MCF 10A (cell line): ENCODE measurements around the gene IFNLR1. TPM values are rescaled to one million over a fixed set of nuclear protein-coding genes. Genes with fewer than 3 reads are reported as not detected.

ENCODE experiments used
- BruUV-seq: library from RNA; stranded (reverse); fragments of 400-500 nt; replicated peaks from 2 replicates; lab custom pipeline; 2021; lab: Mats Ljungman, UMichigan
- CTCF ChIA-PET: fragments of 300-600 bp; sonication (Branson Sonifier 250); formaldehyde crosslinking; extraction: SDS; loops from one replicate; lab custom pipeline; 2021; ENCODE audit warnings: antibody characterized with exemption, inconsistent platforms; lab: Yijun Ruan, JAX
- POLR2A ChIA-PET: fragments of 300-600, 350-650 bp; sonication (Branson Sonifier 250); formaldehyde crosslinking; extraction: SDS; loops from one replicate; lab custom pipeline; 2020; ENCODE audit warnings: antibody characterized with exemption, inconsistent platforms; lab: Yijun Ruan, JAX
- DNase-seq: peaks from one replicate; pipeline ENCODE4 v3.0.0-alpha.2; 2018; ENCODE audit not compliant: unreplicated experiment
- H3K27ac Mint-ChIP-seq: one replicate; pipeline ENCODE4 v1.8.0; 2022; ENCODE audit warnings: mild to moderate bottlenecking, low read depth, mixed read lengths; ENCODE audit not compliant: unreplicated experiment
- H3K27me3 Mint-ChIP-seq: one replicate; pipeline ENCODE4 v1.8.0; 2022; ENCODE audit warnings: mixed read lengths; ENCODE audit not compliant: insufficient read depth, unreplicated experiment
- H3K36me3 Mint-ChIP-seq: one replicate; pipeline ENCODE4 v1.8.0; 2022; ENCODE audit warnings: mild to moderate bottlenecking, moderate library complexity, mixed read lengths; ENCODE audit not compliant: insufficient read depth, unreplicated experiment
- H3K4me1 Mint-ChIP-seq: one replicate; pipeline ENCODE4 v1.8.0; 2022; ENCODE audit warnings: mixed read lengths; ENCODE audit not compliant: insufficient read depth, unreplicated experiment
- H3K4me3 Mint-ChIP-seq: one replicate; pipeline ENCODE4 v1.8.0; 2022; ENCODE audit warnings: mild to moderate bottlenecking, moderate library complexity, mixed read lengths; ENCODE audit not compliant: unreplicated experiment
- H3K9me3 Mint-ChIP-seq: one replicate; pipeline ENCODE4 v1.8.0; 2022; ENCODE audit warnings: mixed read lengths; ENCODE audit not compliant: unreplicated experiment
- intact Hi-C: fragments of 100-400 bp; cut with micrococcal nuclease; formaldehyde crosslinking; loops from 2 replicates; pipeline ENCODE4 v1.14.1; 2022
- total RNA-seq: library from RNA; stranded (reverse); gene quantifications from 2 replicates; pipeline ENCODE4 v1.2.3, GENCODE V29; 2022
- TF ChIP-seq, protein P1 (sequence below): fragments of 200-600 bp; IDR thresholded peaks from one replicate; pipeline ENCODE4 v1.8.0; 2022; ENCODE audit warnings: antibody characterized with exemption, mild to moderate bottlenecking; ENCODE audit not compliant: unreplicated experiment

Gene IFNLR1
- total RNA-seq, 1 experiment from 2014 or later, result 0.19 TPM

GRCh38 chr1:24134376-24134775 is 52.7 kb downstream of the IFNLR1 start:
- no peaks in the 10 kb centered on the region for H3K27me3 Mint-ChIP-seq
- intact Hi-C loops, result no loop called here
- TF ChIP-seq, protein P1, sequence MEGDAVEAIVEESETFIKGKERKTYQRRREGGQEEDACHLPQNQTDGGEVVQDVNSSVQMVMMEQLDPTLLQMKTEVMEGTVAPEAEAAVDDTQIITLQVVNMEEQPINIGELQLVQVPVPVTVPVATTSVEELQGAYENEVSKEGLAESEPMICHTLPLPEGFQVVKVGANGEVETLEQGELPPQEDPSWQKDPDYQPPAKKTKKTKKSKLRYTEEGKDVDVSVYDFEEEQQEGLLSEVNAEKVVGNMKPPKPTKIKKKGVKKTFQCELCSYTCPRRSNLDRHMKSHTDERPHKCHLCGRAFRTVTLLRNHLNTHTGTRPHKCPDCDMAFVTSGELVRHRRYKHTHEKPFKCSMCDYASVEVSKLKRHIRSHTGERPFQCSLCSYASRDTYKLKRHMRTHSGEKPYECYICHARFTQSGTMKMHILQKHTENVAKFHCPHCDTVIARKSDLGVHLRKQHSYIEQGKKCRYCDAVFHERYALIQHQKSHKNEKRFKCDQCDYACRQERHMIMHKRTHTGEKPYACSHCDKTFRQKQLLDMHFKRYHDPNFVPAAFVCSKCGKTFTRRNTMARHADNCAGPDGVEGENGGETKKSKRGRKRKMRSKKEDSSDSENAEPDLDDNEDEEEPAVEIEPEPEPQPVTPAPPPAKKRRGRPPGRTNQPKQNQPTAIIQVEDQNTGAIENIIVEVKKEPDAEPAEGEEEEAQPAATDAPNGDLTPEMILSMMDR, result no peak
- POLR2A ChIA-PET, result interaction anchor here (0.7 to 1.1 kb wide), 4 partner anchors 9 to 68 kb away, joined by 3 to 5 read pairs (median 4); partner anchors contain the start of gene IL22RA1
- no peak for DNase-seq
- CTCF ChIA-PET, result interaction anchor here (0.6 to 2.2 kb wide), 2 partner anchors 16 to 19 kb away, joined by 8 read pairs; no protein-coding TSS in a partner anchor
- BruUV-seq, result no TSS peak
- H3K9me3 Mint-ChIP-seq, result peaks cover 8% of the 10 kb centered on the region
- no peak overlapping the region for H3K4me3 Mint-ChIP-seq
- H3K4me1 Mint-ChIP-seq, result peaks cover under 1% of the 10 kb centered on the region
- H3K27ac Mint-ChIP-seq, result no peak overlapping the region
- H3K36me3 Mint-ChIP-seq, result peaks cover 3% of the 10 kb centered on the region

DNA sequence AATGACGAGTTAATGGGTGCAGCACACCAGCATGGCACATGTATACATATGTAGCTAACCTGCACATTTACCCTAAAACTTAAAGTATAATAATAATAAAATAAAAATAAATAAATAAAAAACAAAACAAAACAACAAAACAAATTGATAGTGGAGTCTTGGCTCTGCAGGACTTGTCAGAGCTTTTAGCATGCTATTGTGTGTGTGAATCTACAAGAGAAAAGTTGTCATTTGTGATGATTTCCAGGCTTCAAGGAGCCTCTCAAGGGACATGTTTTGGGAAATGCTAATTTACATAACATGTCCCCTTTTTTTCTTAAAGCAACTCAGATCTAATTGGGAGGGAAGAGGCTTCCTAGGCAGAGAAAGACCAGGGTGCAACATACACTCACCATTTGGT is 53.3 kb downstream of the IFNLR1 start:
- Mint-ChIP-seq H3K4me3 (no peak overlapping the region), H3K9me3 (peaks cover 13% of the 10 kb centered on the region), H3K27ac (no peak overlapping the region), H3K36me3 (peaks cover 7% of the 10 kb centered on the region), H3K4me1 (peaks cover 5% of the 10 kb centered on the region), H3K27me3 (no peaks in the 10 kb centered on the region)
- no peak for DNase-seq
- ChIA-PET POLR2A (interaction anchor here (0.7 to 1.1 kb wide), 3 partner anchors 9 to 68 kb away, joined by 3 to 5 read pairs (median 3); no protein-coding TSS in a partner anchor), CTCF (interaction anchor here (1.0 to 2.2 kb wide), 2 partner anchors 14 to 16 kb away, joined by 3 to 8 read pairs; no protein-coding TSS in a partner anchor)
- BruUV-seq, result no TSS peak
- TF ChIP-seq, protein P1, result no peak
- intact Hi-C loops, result no loop called here

DNA sequence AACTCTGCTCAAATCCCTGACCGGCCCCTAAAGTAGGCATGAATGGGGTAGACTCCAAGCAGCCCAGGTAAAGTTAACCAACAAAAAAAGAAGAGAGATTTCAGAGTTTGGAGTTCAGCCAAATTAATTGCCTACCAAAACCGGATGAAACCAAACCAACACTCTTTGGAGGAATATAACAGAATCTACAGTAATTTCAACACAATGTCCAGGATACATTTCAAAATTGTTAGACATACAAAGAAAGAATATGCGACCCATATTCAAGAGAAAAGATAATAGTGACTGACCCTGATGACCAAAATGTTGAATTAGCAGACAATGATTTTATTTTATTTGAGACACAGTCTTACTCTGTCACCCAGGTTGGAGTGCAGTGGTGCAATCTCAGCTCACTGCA is 56.7 kb downstream of the IFNLR1 start:
- peaks cover 14% of the 10 kb centered on the region for H3K9me3 Mint-ChIP-seq
- ChIA-PET POLR2A (no interaction called here), CTCF (interaction anchor here (0.6 kb wide), 2 partner anchors 38 to 62 kb away, joined by 3 read pairs; no protein-coding TSS in a partner anchor)
- no peaks in the 10 kb centered on the region for H3K27me3 Mint-ChIP-seq
- H3K4me1 Mint-ChIP-seq, result peaks cover 5% of the 10 kb centered on the region
- H3K27ac Mint-ChIP-seq, result no peak overlapping the region
- H3K4me3 Mint-ChIP-seq, result no peak overlapping the region
- TF ChIP-seq, protein P1, result no peak
- BruUV-seq, result no TSS peak
- intact Hi-C loops, result no loop called here
- H3K36me3 Mint-ChIP-seq, result peaks cover 7% of the 10 kb centered on the region
- no peak for DNase-seq

DNA sequence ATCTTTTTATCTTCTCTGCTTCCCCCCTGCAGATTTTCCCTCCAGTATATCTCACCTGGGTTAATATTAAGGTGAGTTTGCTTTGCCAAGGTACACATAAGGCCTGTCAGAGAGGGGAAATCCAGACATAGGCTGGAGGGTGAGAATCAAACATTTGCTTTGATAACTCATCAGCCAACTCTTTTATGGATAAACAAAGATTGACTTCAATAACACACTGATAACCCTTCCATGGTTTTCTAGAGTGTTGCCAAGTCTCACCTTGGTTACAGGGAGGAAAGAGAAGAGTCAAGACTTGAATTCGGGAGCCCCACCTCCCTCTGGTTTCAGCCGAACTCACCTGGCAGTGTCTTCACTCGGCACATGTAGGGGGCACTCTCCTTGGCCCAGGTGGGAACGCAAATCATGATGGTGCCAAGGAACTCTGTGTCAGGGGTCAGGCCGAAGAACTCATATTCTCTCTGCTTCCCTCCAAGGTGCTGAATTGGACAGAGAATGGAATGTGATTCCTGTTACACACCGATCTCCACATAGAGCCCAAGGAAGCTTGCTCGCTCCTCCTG is 59.2 kb downstream of the IFNLR1 start:
- intact Hi-C loops, result no loop called here
- Mint-ChIP-seq H3K4me3 (no peak overlapping the region), H3K27ac (no peak overlapping the region), H3K36me3 (peaks cover 7% of the 10 kb centered on the region), H3K9me3 (peaks cover 14% of the 10 kb centered on the region), H3K4me1 (peaks cover 5% of the 10 kb centered on the region), H3K27me3 (no peaks in the 10 kb centered on the region)
- BruUV-seq, result no TSS peak
- CTCF ChIA-PET, result interaction anchor here (0.6 kb wide), 1 partner anchor 11 kb away, joined by 3 read pairs; no protein-coding TSS in a partner anchor
- no peak for DNase-seq
- POLR2A ChIA-PET, result no interaction called here
- TF ChIP-seq, protein P1, result no peak
